ENCODE measurements around the gene KDELR1. TPM values are rescaled to one million over a fixed set of nuclear protein-coding genes. Genes with fewer than 3 reads are reported as not detected.

KDELR1 gene
- total and polyA plus RNA-seq, 9 of the 15 experiments (the other 6 are each of a cell fraction or from before 2014, with no cell fraction given): 6.1 to 165 (median 58.5) TPM

DNA sequence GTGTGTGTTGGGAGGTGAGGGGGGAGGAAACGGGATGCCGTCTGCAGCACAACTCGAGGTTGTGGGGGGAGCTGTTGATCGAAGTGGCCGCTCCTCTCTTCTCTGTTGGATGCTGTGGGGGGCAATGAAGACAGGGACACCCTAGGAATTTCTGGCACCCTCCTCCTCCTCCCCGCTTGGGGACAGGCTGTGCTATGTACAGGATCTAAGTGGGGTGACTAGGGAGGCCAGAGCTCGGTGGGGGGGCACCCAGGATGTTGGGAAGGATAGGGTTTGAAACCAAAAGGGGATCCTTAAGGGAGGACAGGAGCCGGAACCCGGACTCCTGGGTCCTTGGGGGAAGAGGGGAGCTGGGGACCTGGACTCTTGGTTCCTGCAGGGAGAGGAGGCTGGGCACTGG is 4.1 kb upstream of the KDELR1 start:
- intact Hi-C loops (cut with micrococcal nuclease): loop anchor here (10.0 kb wide), 2 partner anchors 71 to 99 kb away; partner anchors contain the start of gene EMP3
- CTCF ChIA-PET (ENCODE audit: low intra/inter-chr PET ratio): no interaction called here

More for the DNA sequence above, 4.1 kb upstream of the KDELR1 start:
- BruUV-seq (replicated peaks): no TSS peak
- WGBS (ENCODE audit: insufficient coverage, low coverage, missing lambda C conversion rate): 41% methylated on average over 5 of the region's 9 CpGs
- peaks cover 38 to 90% of the 10 kb centered on the region in 2 experiments for H3K4me1 ChIP-seq (replicated peaks in 1 of 2; ENCODE audit: control insufficient read depth in 2 of 2, insufficient read depth in 2 of 2, low read length in 2 of 2)
- no peak overlapping the region for H3K4me3 ChIP-seq
- H3K4me2 ChIP-seq (ENCODE audit: insufficient read depth, low read length): no peak overlapping the region
- H3K27me3 ChIP-seq (ENCODE audit: control insufficient read depth in 2 of 2, insufficient read depth in 2 of 2, low read length in 2 of 2): no peaks in the 10 kb centered on the region
- no peak for DNase-seq (ENCODE audit: extremely low read depth in 1 of 4, low spot score in 3 of 4)
- no peak for FAIRE-seq
- H3K9me1 ChIP-seq (ENCODE audit: control insufficient read depth, insufficient read depth, low read length): no peaks in the 10 kb centered on the region
- in situ Hi-C loops (cut with MboI): no loop called here
- no peak overlapping the region for H2AFZ ChIP-seq (ENCODE audit: low read depth, low read length)
- no peak overlapping the region for H3K27ac ChIP-seq (ENCODE audit: extremely low read depth, low read depth, low read length)
- peaks cover 33% of the 10 kb centered on the region for H3K79me2 ChIP-seq (ENCODE audit: control insufficient read depth, insufficient read depth, low read length)
- POLR2A ChIA-PET: interaction anchor here (0.5 to 0.6 kb wide), 4 partner anchors 26 to 665 kb away, joined by 3 read pairs; no protein-coding TSS in a partner anchor
- TF ChIP-seq SMC3 (conservative IDR thresholded peaks at IDR 0.05; ENCODE audit: insufficient read depth, low read depth, low read length) (no peak), GABPB2 (CRISPR knock-in tag; conservative IDR thresholded peaks at IDR 0.05) (no peak), FOXM1 (IDR thresholded peaks at IDR 0.05; ENCODE audit: low read depth) (no peak), FOXM1 (CRISPR knock-in tag; IDR thresholded peaks at IDR 0.05; ENCODE audit: low read depth) (no peak), KAT7 (CRISPR knock-in tag; IDR thresholded peaks at IDR 0.05; ENCODE audit: borderline replicate concordance) (no peak), FOXA1 (IDR thresholded peaks at IDR 0.05; ENCODE audit: borderline replicate concordance) (no peak), SIN3B (IDR thresholded peaks at IDR 0.05; ENCODE audit: low read depth) (no peak)
- TF ChIP-seq, protein P1, sequence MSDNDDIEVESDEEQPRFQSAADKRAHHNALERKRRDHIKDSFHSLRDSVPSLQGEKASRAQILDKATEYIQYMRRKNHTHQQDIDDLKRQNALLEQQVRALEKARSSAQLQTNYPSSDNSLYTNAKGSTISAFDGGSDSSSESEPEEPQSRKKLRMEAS (CRISPR knock-in tag; IDR thresholded peaks at IDR 0.05): no peak
- TF ChIP-seq, protein P2, sequence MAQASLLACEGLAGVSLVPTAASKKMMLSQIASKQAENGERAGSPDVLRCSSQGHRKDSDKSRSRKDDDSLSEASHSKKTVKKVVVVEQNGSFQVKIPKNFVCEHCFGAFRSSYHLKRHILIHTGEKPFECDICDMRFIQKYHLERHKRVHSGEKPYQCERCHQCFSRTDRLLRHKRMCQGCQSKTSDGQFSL (CRISPR knock-in tag; IDR thresholded peaks at IDR 0.05): peak; percentile 71; the same call in 1 of the 2 replicates
- TF ChIP-seq, protein P2 (tag; IDR thresholded peaks at IDR 0.05): no peak
- ATAC-seq: no peak
- H3K9me3 ChIP-seq (replicated peaks; ENCODE audit: control insufficient read depth, insufficient read depth, low read depth, low read length): no peaks in the 10 kb centered on the region
- H3K9ac ChIP-seq (ENCODE audit: insufficient read depth in 1 of 2, low read depth in 2 of 2, low read length in 2 of 2): peak overlapping the region in 1 of 2 experiments; percentile 96; a peak in 1 of 4 replicates
- H3K36me3 ChIP-seq (ENCODE audit: control insufficient read depth, insufficient read depth, low read length): peaks cover 2% of the 10 kb centered on the region; the same call in 2 of the 3 replicates
- peaks cover 8% of the 10 kb centered on the region for H4K20me1 ChIP-seq (replicated peaks; ENCODE audit: control insufficient read depth, insufficient read depth, low read length)

Data from K562 (cell line).